LNCAP (cell line): Measurements from ENCODE around the gene NUDT1.

ENCODE experiments used
- TF ChIP-seq, protein P1 (sequence below): fragments of 450-650 bp; IDR thresholded peaks from 2 replicates; pipeline ENCODE4 v1.5.1; 2017; ENCODE audit warnings: mild to moderate bottlenecking

The NUDT1 gene

DNA sequence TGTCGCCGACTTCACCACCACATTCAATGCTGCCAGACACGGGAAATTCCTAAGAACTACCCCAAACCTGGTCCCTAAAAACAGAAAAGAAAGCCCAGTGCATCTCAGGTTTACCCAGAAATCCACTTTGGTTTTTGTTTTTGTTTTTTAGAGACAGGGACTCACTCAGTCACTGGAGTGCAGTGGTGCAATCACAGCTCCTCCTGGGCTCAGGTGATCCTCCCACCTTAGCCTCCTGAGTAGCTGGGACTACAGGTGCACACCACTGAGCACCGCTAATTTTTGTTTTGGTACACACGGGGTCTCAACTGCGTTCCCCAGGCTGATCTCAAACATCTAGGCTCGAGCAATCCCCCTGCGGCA lies 32.1 kb upstream of the NUDT1 start:
- TF ChIP-seq, protein P1, sequence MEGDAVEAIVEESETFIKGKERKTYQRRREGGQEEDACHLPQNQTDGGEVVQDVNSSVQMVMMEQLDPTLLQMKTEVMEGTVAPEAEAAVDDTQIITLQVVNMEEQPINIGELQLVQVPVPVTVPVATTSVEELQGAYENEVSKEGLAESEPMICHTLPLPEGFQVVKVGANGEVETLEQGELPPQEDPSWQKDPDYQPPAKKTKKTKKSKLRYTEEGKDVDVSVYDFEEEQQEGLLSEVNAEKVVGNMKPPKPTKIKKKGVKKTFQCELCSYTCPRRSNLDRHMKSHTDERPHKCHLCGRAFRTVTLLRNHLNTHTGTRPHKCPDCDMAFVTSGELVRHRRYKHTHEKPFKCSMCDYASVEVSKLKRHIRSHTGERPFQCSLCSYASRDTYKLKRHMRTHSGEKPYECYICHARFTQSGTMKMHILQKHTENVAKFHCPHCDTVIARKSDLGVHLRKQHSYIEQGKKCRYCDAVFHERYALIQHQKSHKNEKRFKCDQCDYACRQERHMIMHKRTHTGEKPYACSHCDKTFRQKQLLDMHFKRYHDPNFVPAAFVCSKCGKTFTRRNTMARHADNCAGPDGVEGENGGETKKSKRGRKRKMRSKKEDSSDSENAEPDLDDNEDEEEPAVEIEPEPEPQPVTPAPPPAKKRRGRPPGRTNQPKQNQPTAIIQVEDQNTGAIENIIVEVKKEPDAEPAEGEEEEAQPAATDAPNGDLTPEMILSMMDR = no peak

DNA sequence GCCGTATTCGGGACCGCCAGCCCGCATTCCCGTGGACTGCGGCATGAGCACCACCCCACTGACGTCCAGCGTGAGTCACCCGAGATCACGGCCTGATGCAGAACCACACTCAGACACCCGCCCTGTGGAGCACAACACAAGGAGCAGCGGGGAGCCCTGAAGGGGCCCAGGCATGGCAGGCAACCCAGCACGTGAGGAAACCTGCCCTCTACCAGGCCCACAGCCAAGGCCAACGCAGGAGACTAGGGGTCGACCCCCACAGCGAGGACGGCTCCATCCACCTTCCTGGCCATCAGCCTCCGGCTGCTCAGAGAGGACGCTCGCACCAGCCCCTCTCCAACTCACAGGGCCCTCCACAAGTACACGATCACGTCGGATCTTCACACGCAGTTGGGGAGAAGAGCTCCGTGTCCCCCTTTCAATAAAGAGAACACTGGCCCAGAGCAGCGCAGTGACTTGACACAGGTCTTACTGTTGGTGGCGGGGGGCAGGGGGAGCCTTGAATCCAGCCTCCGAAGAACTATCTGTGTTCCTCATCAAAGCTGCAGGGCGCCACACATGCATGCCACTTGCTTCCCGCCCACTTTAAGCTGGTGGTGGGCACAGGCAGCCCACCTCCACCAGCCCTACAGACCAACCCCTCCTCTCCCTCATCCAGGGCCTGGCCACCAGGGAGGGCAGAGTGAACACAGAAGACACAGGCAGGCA lies 31.3 kb upstream of the NUDT1 start:
- TF ChIP-seq, protein P1 = no peak

DNA sequence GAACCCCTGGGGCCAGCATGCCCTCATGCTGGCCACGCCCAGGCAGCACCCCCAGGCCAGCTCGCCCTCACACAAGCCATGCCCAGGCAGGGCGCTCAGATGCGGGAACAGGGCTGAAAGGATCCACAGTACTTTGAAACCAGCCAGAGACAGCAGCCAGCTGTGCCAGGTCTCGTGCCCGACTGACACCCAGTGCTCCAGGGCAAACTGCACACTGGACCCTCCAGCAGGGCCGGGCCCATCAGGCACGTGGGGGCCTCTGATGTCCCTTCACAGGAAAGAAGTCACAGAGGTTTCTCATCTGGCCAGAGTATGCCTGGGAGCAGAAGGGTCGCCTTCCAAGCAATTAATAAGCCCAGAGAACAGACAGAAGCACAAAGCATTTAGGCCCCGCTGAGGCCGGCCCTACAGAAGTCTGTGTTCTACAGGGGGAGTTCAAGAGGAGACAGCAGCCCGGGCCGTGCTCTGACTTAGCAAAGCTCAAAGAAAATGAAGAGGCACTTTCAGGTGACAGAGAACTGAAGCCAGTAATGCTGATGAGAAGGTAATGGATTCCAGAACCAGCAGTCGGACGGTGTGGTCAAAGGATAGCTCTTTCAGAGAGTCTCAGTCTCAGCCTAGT lies 30.7 kb upstream of the NUDT1 start:
- TF ChIP-seq, protein P1 = no peak

DNA sequence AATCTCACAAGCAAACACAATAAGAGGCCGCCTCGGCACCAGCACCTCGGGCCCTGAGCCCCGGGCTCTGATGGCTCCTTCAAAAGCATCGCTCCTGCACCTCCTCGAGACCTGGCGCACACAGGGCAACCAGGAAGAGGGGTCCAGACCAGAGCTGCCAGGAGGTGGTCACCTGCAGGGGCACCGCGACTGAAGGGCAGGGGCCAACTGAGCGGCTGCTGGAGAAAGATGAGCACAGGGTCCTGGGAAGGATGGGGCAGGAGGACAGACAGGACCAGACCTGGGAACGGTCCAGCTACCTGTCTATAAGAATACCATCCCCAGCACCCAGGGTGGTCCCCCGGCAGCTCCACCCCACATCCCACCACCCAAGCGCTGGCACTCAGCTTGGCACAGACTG lies 30.1 kb upstream of the NUDT1 start:
- TF ChIP-seq, protein P1 = no peak

DNA sequence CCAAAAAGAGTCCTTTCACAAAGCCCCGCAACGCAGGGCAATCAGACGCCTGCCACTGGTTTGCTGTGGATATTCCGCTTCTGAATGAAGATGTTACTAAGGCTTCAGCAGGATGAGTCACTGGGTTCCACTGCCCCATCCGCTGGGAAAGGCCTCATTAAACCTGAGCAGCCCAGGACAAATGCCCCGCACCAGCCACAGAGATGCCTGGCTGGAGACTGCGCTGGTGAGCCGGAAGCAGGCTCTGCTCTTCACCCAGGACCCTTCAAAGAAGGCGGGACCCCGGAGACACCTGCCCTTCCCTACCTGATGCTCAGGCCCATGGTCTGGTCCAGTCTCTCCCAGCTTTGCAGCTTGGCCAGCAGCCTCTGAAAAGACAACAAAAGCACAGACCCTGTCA lies 29.1 kb upstream of the NUDT1 start:
- TF ChIP-seq, protein P1 = no peak

DNA sequence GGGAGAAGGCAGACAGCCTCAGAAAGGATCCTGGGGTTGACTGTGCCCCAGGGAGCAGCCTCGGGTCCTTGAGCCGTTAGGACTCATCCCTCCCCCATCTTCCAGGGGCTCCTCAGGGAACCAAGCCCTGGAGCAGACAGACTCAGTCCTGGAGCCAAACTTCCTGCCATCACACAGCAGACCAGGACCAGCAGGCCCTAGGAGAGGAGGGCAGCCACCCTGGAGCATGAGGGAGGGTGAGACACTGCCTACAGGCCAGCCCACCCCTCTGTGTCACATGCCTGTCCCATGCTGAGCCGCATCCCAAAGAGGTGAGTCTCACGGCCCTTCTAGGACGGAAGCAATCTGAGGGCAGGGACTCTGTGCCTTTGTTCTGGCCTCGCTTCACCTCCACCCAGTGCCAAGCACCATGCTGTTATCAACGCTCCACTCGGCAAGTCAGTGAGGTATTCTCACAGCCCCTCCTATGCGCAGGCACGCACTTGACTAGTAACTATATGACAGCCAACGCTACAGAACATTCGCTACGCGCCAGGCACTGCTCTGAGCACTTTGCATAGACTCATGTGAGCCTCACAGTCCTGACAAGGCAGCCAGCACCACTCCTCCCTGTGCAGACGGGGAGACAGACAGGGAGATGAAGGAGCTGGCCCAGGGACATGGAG lies 28.3 kb upstream of the NUDT1 start:
- TF ChIP-seq, protein P1 = no peak

DNA sequence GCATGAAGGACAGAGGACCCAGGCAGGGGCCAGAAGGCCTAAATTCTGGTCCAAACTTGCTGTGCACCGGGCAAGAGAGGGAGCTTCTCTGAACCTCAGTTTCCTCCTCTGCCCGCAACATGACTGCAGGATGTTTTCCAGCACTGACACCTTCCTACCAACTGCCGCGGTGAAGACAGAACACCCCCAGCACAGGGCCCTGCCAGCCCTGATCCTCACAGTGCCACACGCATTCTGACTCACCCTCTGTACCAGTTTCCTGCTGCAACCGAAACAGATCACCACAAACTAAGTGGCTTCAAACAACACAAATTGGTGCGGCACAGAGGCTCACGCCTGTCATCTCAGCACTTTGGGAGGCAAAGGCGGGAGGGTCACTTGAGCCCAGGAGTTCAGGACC lies 27.4 kb upstream of the NUDT1 start:
- TF ChIP-seq, protein P1 = no peak
